Panc1 (cell line): Measurements from ENCODE around the gene GRIP1.

Experiments used
- POLR2AphosphoS5 ChIP-seq: IDR thresholded peaks from 2 replicates; pipeline ENCODE4 v1.6.1; 2012; ENCODE audit warnings: mild to moderate bottlenecking, low read depth, low read length, moderate library complexity
- TF ChIP-seq, protein P1 (sequence below): fragments of 450-650 bp; IDR thresholded peaks from 2 replicates; pipeline ENCODE4 v1.5.1; 2017; ENCODE audit warnings: mild to moderate bottlenecking

DNA sequence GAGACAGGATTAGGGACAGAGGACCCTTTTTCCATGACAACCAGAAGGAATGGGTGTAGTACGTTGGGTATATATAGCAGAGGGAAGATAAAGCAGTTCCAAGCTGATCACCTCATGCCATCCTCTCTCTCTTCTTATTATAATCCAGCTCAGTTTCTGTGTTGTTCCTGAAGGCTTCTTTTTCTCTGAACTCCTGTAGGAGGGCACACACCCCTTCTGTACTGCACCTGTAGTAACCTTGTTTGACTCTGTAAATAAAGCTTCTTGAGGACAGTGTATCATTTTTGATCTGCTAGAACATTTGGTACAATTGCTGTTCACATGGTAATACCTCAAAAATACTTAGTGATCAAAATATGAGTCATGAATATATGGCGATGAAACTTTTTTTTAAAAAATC lies 343.1 kb downstream of the GRIP1 start:
- TF ChIP-seq, protein P1, sequence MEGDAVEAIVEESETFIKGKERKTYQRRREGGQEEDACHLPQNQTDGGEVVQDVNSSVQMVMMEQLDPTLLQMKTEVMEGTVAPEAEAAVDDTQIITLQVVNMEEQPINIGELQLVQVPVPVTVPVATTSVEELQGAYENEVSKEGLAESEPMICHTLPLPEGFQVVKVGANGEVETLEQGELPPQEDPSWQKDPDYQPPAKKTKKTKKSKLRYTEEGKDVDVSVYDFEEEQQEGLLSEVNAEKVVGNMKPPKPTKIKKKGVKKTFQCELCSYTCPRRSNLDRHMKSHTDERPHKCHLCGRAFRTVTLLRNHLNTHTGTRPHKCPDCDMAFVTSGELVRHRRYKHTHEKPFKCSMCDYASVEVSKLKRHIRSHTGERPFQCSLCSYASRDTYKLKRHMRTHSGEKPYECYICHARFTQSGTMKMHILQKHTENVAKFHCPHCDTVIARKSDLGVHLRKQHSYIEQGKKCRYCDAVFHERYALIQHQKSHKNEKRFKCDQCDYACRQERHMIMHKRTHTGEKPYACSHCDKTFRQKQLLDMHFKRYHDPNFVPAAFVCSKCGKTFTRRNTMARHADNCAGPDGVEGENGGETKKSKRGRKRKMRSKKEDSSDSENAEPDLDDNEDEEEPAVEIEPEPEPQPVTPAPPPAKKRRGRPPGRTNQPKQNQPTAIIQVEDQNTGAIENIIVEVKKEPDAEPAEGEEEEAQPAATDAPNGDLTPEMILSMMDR, result no peak
- TF ChIP-seq POLR2AphosphoS5, result no peak
